T-helper 22 cell (primary cell): Measurements from ENCODE around the gene CDC37.

Experiments
- DNase-seq: peaks from one replicate; pipeline ENCODE4 v3.0.0-alpha.2; 2020; ENCODE audit warnings: low read depth

The CDC37 gene

GRCh38 chr19:10352764-10353671 is 50.3 kb downstream of the CDC37 start:
- DNase-seq, result no peak

DNA sequence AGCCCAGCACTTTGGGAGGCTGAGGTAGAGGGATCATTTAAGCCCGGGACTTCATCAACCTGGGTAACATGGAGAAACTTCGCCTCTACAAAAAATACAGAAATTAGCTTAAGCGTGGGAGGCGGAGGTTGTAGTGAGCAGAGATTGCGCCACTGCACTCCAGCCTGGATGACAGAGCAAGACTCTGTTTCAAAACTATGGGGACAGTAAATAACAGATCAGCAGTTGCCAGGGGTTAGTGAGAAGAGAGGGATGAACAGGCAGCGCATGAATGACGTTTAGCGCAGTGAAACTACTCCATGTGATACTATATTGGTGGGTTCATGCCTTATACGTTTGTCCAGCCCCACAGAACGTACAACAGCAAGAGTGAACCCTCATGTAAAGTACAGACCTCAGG is 56.8 kb downstream of the CDC37 start:
- DNase-seq, result no peak

DNA sequence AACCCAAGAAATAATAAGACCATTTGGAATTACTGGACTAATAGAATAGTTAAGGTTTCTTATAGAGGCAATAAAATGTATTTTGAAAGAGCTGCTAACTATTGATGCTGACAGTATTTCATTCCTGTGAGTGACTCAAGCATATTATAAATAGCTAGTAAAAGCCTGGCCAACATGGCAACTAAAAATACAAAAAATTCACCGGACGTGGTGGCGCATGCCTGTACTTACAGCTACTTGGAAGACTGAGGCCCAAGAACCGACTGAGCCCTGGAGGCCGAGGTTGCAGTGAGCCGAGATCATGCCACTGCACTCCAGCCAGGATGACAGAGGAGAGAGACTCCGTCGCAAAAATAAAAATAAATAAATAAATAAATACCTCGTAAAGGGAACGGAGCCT is 58.6 kb downstream of the CDC37 start:
- DNase-seq, result no peak

DNA sequence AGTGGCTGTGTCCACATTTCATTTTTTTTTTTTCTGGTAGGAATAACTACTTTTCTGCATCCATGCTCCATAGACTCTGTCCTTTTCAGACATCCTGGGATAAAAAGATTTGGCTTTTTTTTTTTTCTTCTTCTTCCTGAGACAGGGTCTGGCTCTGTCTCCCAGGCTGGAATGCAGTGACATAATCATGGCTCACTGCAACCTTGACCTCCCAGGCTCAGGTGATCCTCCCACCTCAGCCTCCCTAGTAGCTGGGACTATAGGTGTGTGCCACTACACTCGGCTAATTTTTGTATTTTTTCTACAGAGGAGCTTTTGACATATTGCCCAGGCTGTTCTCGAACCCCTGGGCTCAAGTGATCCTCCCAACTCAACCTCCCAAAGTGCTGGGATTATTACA is 59.8 kb downstream of the CDC37 start:
- no peak for DNase-seq
